GM19035 (cell line): ENCODE measurements around the gene ZC3H12D.

ENCODE experiments used
- ATAC-seq: cut with Tn5 transposase; IDR thresholded peaks from one replicate; pipeline ENCODE4 v1.9.1; 2021; ENCODE audit not compliant: unreplicated experiment

ZC3H12D gene

GRCh38 chr6:149421132-149421531 lies 63.7 kb downstream of the ZC3H12D start:
- no peak for ATAC-seq

DNA sequence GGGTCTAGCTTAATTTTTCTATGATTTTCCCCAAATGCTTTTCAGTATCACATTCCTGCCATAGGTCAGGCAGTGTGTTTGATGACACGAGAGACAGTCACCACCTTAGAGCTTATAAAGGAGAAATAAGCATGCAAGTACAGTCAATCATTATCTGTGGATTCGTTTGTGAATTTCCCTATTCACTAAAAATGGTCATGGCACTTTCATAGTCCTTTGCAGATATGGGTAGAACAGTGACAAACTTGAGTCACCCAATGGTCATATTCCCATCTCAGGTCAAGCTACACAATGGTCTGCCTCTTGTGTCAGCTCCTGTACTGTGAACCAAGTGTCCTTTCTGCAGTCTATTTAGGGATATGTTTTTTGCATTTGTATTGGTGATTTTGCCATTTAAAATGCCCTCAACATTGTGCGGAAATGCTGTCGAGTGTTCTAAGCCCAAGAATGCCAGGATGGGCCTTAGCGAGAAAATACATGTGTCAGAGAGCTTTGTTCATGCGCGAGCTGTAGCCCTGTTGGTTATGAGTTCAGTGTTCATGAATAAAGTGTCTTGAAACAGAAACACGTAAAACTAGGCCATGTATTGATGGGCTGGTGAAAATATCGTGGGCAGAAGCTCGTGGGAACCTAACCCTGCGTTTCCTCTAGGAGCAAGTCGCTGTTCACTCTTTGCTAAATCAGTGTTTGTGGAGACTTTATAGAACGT lies 65.0 kb downstream of the ZC3H12D start:
- no peak for ATAC-seq

DNA sequence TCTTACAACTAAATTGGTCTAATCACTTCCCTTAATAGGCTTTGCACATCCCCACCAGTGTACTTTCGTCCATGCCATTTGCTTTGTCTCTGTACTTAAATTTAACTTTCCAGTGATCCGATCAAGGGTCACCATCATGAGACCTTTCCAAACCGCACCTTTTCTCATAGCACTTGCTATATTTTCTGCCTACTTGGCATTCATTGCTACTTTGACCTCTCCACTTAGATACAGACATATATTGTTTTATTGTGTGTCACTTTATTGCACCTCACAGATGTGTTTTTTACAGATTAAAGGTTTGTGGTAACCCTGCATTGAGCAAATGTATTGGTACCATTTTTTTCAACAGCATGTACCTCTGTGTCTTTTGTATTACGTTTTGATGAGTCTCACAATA lies 70.0 kb downstream of the ZC3H12D start:
- no peak for ATAC-seq

GRCh38 chr6:149414009-149414408 lies 70.8 kb downstream of the ZC3H12D start:
- ATAC-seq, result no peak

DNA sequence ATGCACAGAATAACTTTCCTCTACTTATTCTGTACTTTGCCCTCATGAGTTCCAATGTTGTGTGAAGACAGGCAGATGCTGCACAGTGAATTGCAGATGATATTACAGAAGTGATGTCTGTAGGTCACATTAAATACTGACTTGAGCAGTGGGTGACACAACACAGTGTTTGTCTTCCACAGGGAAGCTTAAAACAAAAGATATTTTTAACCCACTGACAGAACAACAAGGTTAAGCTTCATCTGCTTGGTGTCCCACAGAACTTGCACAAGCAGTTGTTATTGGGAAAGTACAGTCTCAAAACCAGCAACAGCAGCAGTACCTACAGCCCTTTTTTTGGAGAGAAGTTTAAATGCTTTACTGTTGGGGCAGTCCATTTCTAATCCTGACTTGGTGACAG lies 74.3 kb downstream of the ZC3H12D start:
- no peak for ATAC-seq

GRCh38 chr6:149409617-149410016 lies 75.2 kb downstream of the ZC3H12D start:
- no peak for ATAC-seq

- no peak for ATAC-seq
Observed at GRCh38 chr6:149405823-149406765, 78.7 kb downstream of the ZC3H12D start.

DNA sequence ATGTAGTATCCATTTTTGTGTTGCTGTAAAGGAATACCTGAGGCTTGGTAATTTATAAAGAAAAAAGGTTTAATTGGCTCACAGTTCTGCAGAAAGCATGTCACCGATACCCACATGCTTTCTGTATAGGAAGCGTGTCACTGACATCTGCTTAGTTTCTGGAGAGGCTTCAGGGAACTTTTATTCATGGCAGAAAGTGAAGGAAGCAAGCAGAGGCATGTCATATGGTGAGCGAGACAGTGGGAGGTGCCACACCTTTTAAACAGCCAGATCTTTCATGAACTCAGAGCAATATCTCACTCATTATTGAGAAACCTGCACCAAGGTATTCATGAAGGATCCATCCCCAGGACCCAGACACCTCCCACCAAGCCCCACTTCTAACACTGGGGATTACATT lies 81.3 kb downstream of the ZC3H12D start:
- ATAC-seq, result no peak

DNA sequence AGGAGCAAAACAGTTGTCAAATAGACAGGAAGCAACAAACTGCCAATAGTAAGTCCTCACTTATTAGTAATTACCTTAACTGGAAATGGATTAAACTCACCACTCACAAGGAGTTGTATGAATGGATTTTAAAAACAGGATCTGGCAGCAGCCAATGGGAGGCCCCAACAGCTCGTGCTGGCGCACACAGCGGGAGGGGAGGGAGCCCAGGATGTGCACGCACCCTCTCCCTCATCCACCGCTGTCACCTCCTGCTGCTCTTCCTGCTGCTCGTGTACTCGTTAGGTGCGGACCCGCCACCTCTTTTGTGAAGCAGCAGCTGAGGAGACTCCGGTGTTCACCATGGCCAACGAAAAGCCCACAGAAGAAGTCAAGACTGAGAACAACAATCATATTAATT lies 84.8 kb downstream of the ZC3H12D start, which contains the start of gene SUMO4:
Gene SUMO4, plus strand, starts transcription at position 213 of the 400 bp plus-strand sequence. Its CDS starts 130 bp downstream, at position 343.
- no peak for ATAC-seq

GRCh38 chr6:149397384-149397783 lies 87.4 kb downstream of the ZC3H12D start:
- ATAC-seq, result no peak
